ENCODE data around the gene FZR1.

GRCh38 chr19:3538258-3538929 lies 32.3 kb downstream of the FZR1 start:
- TF ChIP-seq POLR2A (IDR thresholded peaks at IDR 0.05): no peak
- TF ChIP-seq POLR2AphosphoS5 (IDR thresholded peaks at IDR 0.05): no peak

Data from prostate gland (tissue), 1 donor.